CD4-positive, alpha-beta T cell treated with Interleukin-1 beta for 1 hour (primary cell): ENCODE measurements around the gene VILL.
"Not testable (repeated sequence)": the region's sequence is repeated elsewhere in the genome, so short reads cannot be mapped to it uniquely, and the experiment has no call there.

ENCODE experiments used
- DNase-seq, 2 donors: peaks; one replicate each; pipeline ENCODE4 v3.0.0-alpha.2; 2020 to 2022

The VILL gene

GRCh38 chr3:37987315-37987697 lies 3.3 kb upstream of the VILL start:
- no peak for DNase-seq

GRCh38 chr3:37987751-37988179 lies 2.8 kb upstream of the VILL start:
- no peak for DNase-seq

- not testable (repeated sequence) for DNase-seq
Measured at GRCh38 chr3:37988376-37988775, 2.2 kb upstream of the VILL start.

- DNase-seq = no peak
Measured at GRCh38 chr3:37988931-37989525, 1.6 kb upstream of the VILL start.

- DNase-seq = no peak
Measured at GRCh38 chr3:37989821-37990480, 635 bp upstream of the VILL start.

GRCh38 chr3:37991109-37991508 lies 523 bp downstream of the VILL start:
- no peak for DNase-seq

- no peak for DNase-seq
Measured at GRCh38 chr3:37991823-37992222, 1.2 kb downstream of the VILL start.

GRCh38 chr3:37992271-37993066 lies 1.9 kb downstream of the VILL start:
- DNase-seq = no peak

GRCh38 chr3:37993067-37993455 lies 2.5 kb downstream of the VILL start:
- DNase-seq = no peak

GRCh38 chr3:37993460-37993819 lies 2.9 kb downstream of the VILL start:
- DNase-seq = no peak

- DNase-seq = peak; percentile 51 to 59
Measured at GRCh38 chr3:37993820-37994638, 3.4 kb downstream of the VILL start.

GRCh38 chr3:37994639-37994972 lies 4.0 kb downstream of the VILL start:
- DNase-seq = no peak

GRCh38 chr3:37995652-37996641 lies 5.4 kb downstream of the VILL start:
- DNase-seq = peak in 1 of 2 donors; percentile 18

GRCh38 chr3:37996785-37997301 lies 6.3 kb downstream of the VILL start:
- peak; percentile 83 to 87 for DNase-seq

- DNase-seq = no peak
Measured at GRCh38 chr3:37997342-37997741, 6.8 kb downstream of the VILL start.

- DNase-seq = no peak
Measured at GRCh38 chr3:37997791-37998370, 7.3 kb downstream of the VILL start.

- DNase-seq = no peak
Measured at GRCh38 chr3:37999836-38000235, 9.2 kb downstream of the VILL start.

GRCh38 chr3:38000242-38000916 lies 9.8 kb downstream of the VILL start:
- no peak for DNase-seq

- DNase-seq = no peak
Measured at GRCh38 chr3:38000965-38001455, 10.4 kb downstream of the VILL start.

GRCh38 chr3:38001456-38002081 lies 11.0 kb downstream of the VILL start:
- DNase-seq = no peak
